ENCODE results near the gene MTTP. TPM values are rescaled to one million over a fixed set of nuclear protein-coding genes. Genes with fewer than 3 reads are reported as not detected.

The MTTP gene
- total RNA-seq, 1 donor from 2014 or later: under 0.01 TPM

- FAIRE-seq (peak; percentile 98), DNase-seq (ENCODE audit: low read depth) (peak; percentile 93)
- H3K36me3 ChIP-seq (ENCODE audit: control insufficient read depth, insufficient read depth, low read length): no peaks in the 10 kb centered on the region
- H3K4me3 ChIP-seq (ENCODE audit: low read depth, low read length): no peak overlapping the region
- peak; percentile 18 for TF ChIP-seq CTCF (IDR thresholded peaks at IDR 0.05; ENCODE audit: insufficient read depth, low read length, severe bottlenecking)
- H3K27me3 ChIP-seq (ENCODE audit: control insufficient read depth, insufficient read depth, low read length): no peaks in the 10 kb centered on the region
Observed at GRCh38 chr4:99633772-99634171, 59.1 kb downstream of the MTTP start.

- no peaks in the 10 kb centered on the region for H3K36me3 ChIP-seq (ENCODE audit: control insufficient read depth, insufficient read depth, low read length)
- H3K4me3 ChIP-seq (ENCODE audit: low read depth, low read length): no peak overlapping the region
- no peaks in the 10 kb centered on the region for H3K27me3 ChIP-seq (ENCODE audit: control insufficient read depth, insufficient read depth, low read length)
- DNase-seq (ENCODE audit: low read depth): peak; percentile 41
- no peak for FAIRE-seq
- TF ChIP-seq CTCF (IDR thresholded peaks at IDR 0.05; ENCODE audit: insufficient read depth, low read length, severe bottlenecking): no peak
Observed at GRCh38 chr4:99634742-99635360, 60.2 kb downstream of the MTTP start.

GRCh38 chr4:99635601-99636000 is 61.0 kb downstream of the MTTP start:
- DNase-seq (ENCODE audit: low read depth) (peak; percentile 36), FAIRE-seq (no peak)
- no peaks in the 10 kb centered on the region for H3K36me3 ChIP-seq (ENCODE audit: control insufficient read depth, insufficient read depth, low read length)
- H3K4me3 ChIP-seq (ENCODE audit: low read depth, low read length): no peak overlapping the region
- no peaks in the 10 kb centered on the region for H3K27me3 ChIP-seq (ENCODE audit: control insufficient read depth, insufficient read depth, low read length)
- no peak for TF ChIP-seq CTCF (IDR thresholded peaks at IDR 0.05; ENCODE audit: insufficient read depth, low read length, severe bottlenecking)

GRCh38 chr4:99636422-99636821 is 61.8 kb downstream of the MTTP start:
- no peaks in the 10 kb centered on the region for H3K36me3 ChIP-seq (ENCODE audit: control insufficient read depth, insufficient read depth, low read length)
- no peak for TF ChIP-seq CTCF (IDR thresholded peaks at IDR 0.05; ENCODE audit: insufficient read depth, low read length, severe bottlenecking)
- DNase-seq (ENCODE audit: low read depth): no peak
- H3K27me3 ChIP-seq (ENCODE audit: control insufficient read depth, insufficient read depth, low read length): no peaks in the 10 kb centered on the region
- no peak for FAIRE-seq
- no peak overlapping the region for H3K4me3 ChIP-seq (ENCODE audit: low read depth, low read length)

GRCh38 chr4:99637174-99637573 is 62.5 kb downstream of the MTTP start:
- TF ChIP-seq CTCF (IDR thresholded peaks at IDR 0.05; ENCODE audit: insufficient read depth, low read length, severe bottlenecking): no peak
- no peaks in the 10 kb centered on the region for H3K36me3 ChIP-seq (ENCODE audit: control insufficient read depth, insufficient read depth, low read length)
- H3K4me3 ChIP-seq (ENCODE audit: low read depth, low read length): no peak overlapping the region
- FAIRE-seq (no peak), DNase-seq (ENCODE audit: low read depth) (no peak)
- no peaks in the 10 kb centered on the region for H3K27me3 ChIP-seq (ENCODE audit: control insufficient read depth, insufficient read depth, low read length)

GRCh38 chr4:99640676-99641075 is 66.1 kb downstream of the MTTP start:
- TF ChIP-seq CTCF (IDR thresholded peaks at IDR 0.05; ENCODE audit: insufficient read depth, low read length, severe bottlenecking): no peak
- no peaks in the 10 kb centered on the region for H3K27me3 ChIP-seq (ENCODE audit: control insufficient read depth, insufficient read depth, low read length)
- DNase-seq (ENCODE audit: low read depth) (no peak), FAIRE-seq (no peak)
- no peak overlapping the region for H3K4me3 ChIP-seq (ENCODE audit: low read depth, low read length)
- H3K36me3 ChIP-seq (ENCODE audit: control insufficient read depth, insufficient read depth, low read length): no peaks in the 10 kb centered on the region
